Karpas-422 (cell line): ENCODE data around the gene TREML1. TPM values are rescaled to one million over a fixed set of nuclear protein-coding genes. Genes with fewer than 3 reads are reported as not detected.

Source experiments
- total RNA-seq: library from RNA; depleted of rRNA; stranded (reverse); fragments of >200 nt; shearing (Covaris generic); gene quantifications from 2 replicates; pipeline ENCODE4 v1.2.3, GENCODE V29; 2014; ENCODE audit warnings: low replicate concordance; rRNA removed

The TREML1 gene
- total RNA-seq, 1 experiment from 2014 or later, result not detected

Other genes starting within 250 kb of the TREML1 start
- 1.1 and 3.3 TPM in 2 replicates for gene UNC5CL, start 115.1 kb downstream of the TREML1 start, total RNA-seq
- gene TSPO2, start 111.9 kb downstream of the TREML1 start, total RNA-seq, result not detected in 2 replicates
- gene APOBEC2, start 101.1 kb downstream of the TREML1 start, total RNA-seq, result not detected in 2 replicates
- 37.5 and 41.6 TPM in 2 replicates for gene OARD1, start 82.0 kb downstream of the TREML1 start, total RNA-seq
- gene NFYA, start 81.4 kb downstream of the TREML1 start, total RNA-seq, result 15.7 and 23.7 TPM in 2 replicates
- not detected in 2 replicates for gene TREM2, start 8.8 kb upstream of the TREML1 start, total RNA-seq
- 0.07 TPM in 1 of 2 replicates, not detected in the other for gene TREML2, start 46.8 kb upstream of the TREML1 start, total RNA-seq
- gene TREML4, start 74.0 kb upstream of the TREML1 start, total RNA-seq, result not detected in 2 replicates
- not detected in 2 replicates for gene TREM1, start 132.3 kb upstream of the TREML1 start, total RNA-seq
- not detected in 2 replicates for gene NCR2, start 181.3 kb upstream of the TREML1 start, total RNA-seq